CD4-positive, alpha-beta T cell (primary cell): ENCODE measurements around the gene PLCL1. TPM values are rescaled to one million over a fixed set of nuclear protein-coding genes. Genes with fewer than 3 reads are reported as not detected.

ENCODE experiments used
- ATAC-seq: fragments of 200-7000 bp; cut with Tn5 transposase; one replicate; pipeline ENCODE4 v1.10.0; 2022; ENCODE audit warnings: mild to moderate bottlenecking; ENCODE audit not compliant: poor library complexity
- CTCF ChIA-PET: fragments of 350-600 bp; sonication (Branson Sonifier 250); formaldehyde crosslinking; loops from one replicate; lab custom pipeline; 2021; ENCODE audit warnings: antibody characterized with exemption, inconsistent platforms; lab: Charles Lee
- POLR2A ChIA-PET: fragments of 350-600 bp; sonication (Branson Sonifier 250); formaldehyde crosslinking; loops from one replicate; lab custom pipeline; 2021; ENCODE audit warnings: antibody characterized with exemption, inconsistent platforms; lab: Charles Lee
- DNase-seq, 14 experiments: peaks; one replicate each; pipeline ENCODE4 v3.0.0-alpha.2; 2013 to 2020; ENCODE audit warnings: mixed read lengths in 2 of 14
- H3K27ac ChIP-seq, 2 donors: one replicate each; pipeline versions ENCODE4 v1.5.1 to v1.7.0; 2013; ENCODE audit warnings: low read length in 2 of 2, low read depth in 1 of 2, mild to moderate bottlenecking in 1 of 2
- H3K27me3 ChIP-seq, 2 experiments: 1 replicate in 1 of 2; 2 replicates in 1 of 2; pipeline versions ENCODE4 v1.6.1 to v1.7.0; 2013; ENCODE audit warnings: low read length in 2 of 2, control low read depth in 1 of 2, mild to moderate bottlenecking in 1 of 2, moderate library complexity in 1 of 2; ENCODE audit not compliant: insufficient read depth in 2 of 2, control insufficient read depth in 1 of 2
- H3K36me3 ChIP-seq: one replicate; pipeline ENCODE4 v1.6.1; 2013; ENCODE audit warnings: low read length, control low read depth; ENCODE audit not compliant: insufficient read depth
- H3K4me1 ChIP-seq: one replicate; pipeline ENCODE4 v1.6.1; 2013; ENCODE audit warnings: low read length, control low read depth; ENCODE audit not compliant: insufficient read depth
- H3K4me3 ChIP-seq: one replicate; pipeline ENCODE4 v1.5.1; 2013; ENCODE audit warnings: mild to moderate bottlenecking, low read length, moderate library complexity
- H3K9me3 ChIP-seq, 2 experiments: 1 replicate in 1 of 2; 2 replicates in 1 of 2; pipeline versions ENCODE4 v1.6.1 to v1.7.0; 2013; ENCODE audit warnings: low read length in 2 of 2, mild to moderate bottlenecking in 2 of 2, control low read depth in 1 of 2, moderate library complexity in 1 of 2; ENCODE audit not compliant: control insufficient read depth in 1 of 2, insufficient read depth in 1 of 2
- H3K27ac Mint-ChIP-seq: one replicate; pipeline ENCODE4 v1.8.0; 2020; ENCODE audit warnings: mixed read lengths
- H3K27me3 Mint-ChIP-seq: one replicate; pipeline ENCODE4 v1.8.0; 2021; ENCODE audit warnings: mixed read lengths
- H3K36me3 Mint-ChIP-seq: one replicate; pipeline ENCODE4 v1.8.0; 2021; ENCODE audit warnings: low read depth, mixed read lengths
- H3K4me1 Mint-ChIP-seq: one replicate; pipeline ENCODE4 v1.8.0; 2021; ENCODE audit warnings: low read depth, mixed read lengths
- H3K4me3 Mint-ChIP-seq: one replicate; pipeline ENCODE4 v1.8.0; 2020; ENCODE audit warnings: mild to moderate bottlenecking, mixed read lengths
- H3K9me3 Mint-ChIP-seq: one replicate; pipeline ENCODE4 v1.8.0; 2020; ENCODE audit warnings: mixed read lengths
- CTCF ChIP-seq: fragments of 200-600 bp; IDR thresholded peaks from one replicate; pipeline ENCODE4 v1.8.0; 2022; ENCODE audit warnings: antibody characterized with exemption, mild to moderate bottlenecking
- intact Hi-C, 2 experiments: fragments of 100-400 bp; cut with DNase I in 1 of 2; cut with micrococcal nuclease in 1 of 2; formaldehyde crosslinking; loops; one replicate each; pipeline versions ENCODE4 v1.15.1 to v1.9.0; 2023 to 2025; cut with DNase I, micrococcal nuclease
- total RNA-seq, 174 experiments: library from RNA in 2 of 174; stranded (reverse) in 2 of 174; gene quantifications; one replicate each; pipeline ENCODE4 v1.2.3 and lab custom pipeline; 2021 to 2026

The PLCL1 gene
- total RNA-seq, 2 experiments from 2014 or later = 27.0 to 28.3 TPM

- H3K4me3 ChIP-seq = no peak overlapping the region
- H3K36me3 ChIP-seq = no peaks in the 10 kb centered on the region
- DNase-seq (no peak), ATAC-seq (no peak)
- Mint-ChIP-seq H3K4me1 (peaks cover 88% of the 10 kb centered on the region), H3K27me3 (no peaks in the 10 kb centered on the region), H3K36me3 (peaks cover 11% of the 10 kb centered on the region), H3K4me3 (no peak overlapping the region), H3K9me3 (no peaks in the 10 kb centered on the region), H3K27ac (peak overlapping the region; percentile 87)
- no peaks in the 10 kb centered on the region for H3K27me3 ChIP-seq
- intact Hi-C loops = no loop called here
- H3K27ac ChIP-seq = no peak overlapping the region
- peaks cover 17% of the 10 kb centered on the region for H3K4me1 ChIP-seq
- ChIA-PET POLR2A (interaction anchor here (0.7 to 1.1 kb wide), 3 partner anchors 37 to 317 kb away, joined by 3 read pairs; no protein-coding TSS in a partner anchor), CTCF (interaction anchor here (1.2 kb wide), 1 partner anchor 79 kb away, joined by 3 read pairs; no protein-coding TSS in a partner anchor)
- H3K9me3 ChIP-seq = no peaks in the 10 kb centered on the region
- no peak for TF ChIP-seq CTCF
Observed at GRCh38 chr2:197810491-197810890, 6.1 kb downstream of the PLCL1 start.

GRCh38 chr2:197813093-197813787 lies 8.8 kb downstream of the PLCL1 start:
- Mint-ChIP-seq H3K4me1 (peaks cover 78% of the 10 kb centered on the region), H3K27ac (no peak overlapping the region)
- intact Hi-C loops = no loop called here

GRCh38 chr2:197814526-197814925 lies 10.1 kb downstream of the PLCL1 start:
- H3K27me3 ChIP-seq = no peaks in the 10 kb centered on the region
- no peak for TF ChIP-seq CTCF
- no peak overlapping the region for H3K4me3 ChIP-seq
- Mint-ChIP-seq H3K36me3 (peaks cover 29% of the 10 kb centered on the region), H3K4me1 (peaks cover 77% of the 10 kb centered on the region), H3K27ac (peak overlapping the region; percentile 22), H3K4me3 (peak overlapping the region; percentile 50), H3K27me3 (no peaks in the 10 kb centered on the region), H3K9me3 (no peaks in the 10 kb centered on the region)
- CTCF ChIA-PET = interaction anchor here (0.6 to 1.5 kb wide), 2 partner anchors 10 to 313 kb away, joined by 3 to 4 read pairs; no protein-coding TSS in a partner anchor
- POLR2A ChIA-PET = interaction anchor here (0.9 to 3.5 kb wide), 4 partner anchors 10 to 216 kb away, joined by 3 to 12 read pairs (median 6); partner anchors contain the start of gene PLCL1
- no peak for DNase-seq
- intact Hi-C loops = no loop called here
- no peaks in the 10 kb centered on the region for H3K9me3 ChIP-seq
- H3K36me3 ChIP-seq = peaks cover 5% of the 10 kb centered on the region
- no peak overlapping the region for H3K27ac ChIP-seq
- H3K4me1 ChIP-seq = no peaks in the 10 kb centered on the region
- no peak for ATAC-seq

More at GRCh38 chr2:197813093-197813787, 8.8 kb downstream of the PLCL1 start:
- no peak overlapping the region for H3K4me3 Mint-ChIP-seq
- POLR2A ChIA-PET = interaction anchor here (1.0 to 3.5 kb wide), 5 partner anchors 8 to 75 kb away, joined by 3 to 12 read pairs (median 3); partner anchors contain the start of gene PLCL1
- no peaks in the 10 kb centered on the region for H3K36me3 ChIP-seq
- DNase-seq (peak in 2 of 14 experiments; percentile 54 to 58), ATAC-seq (peak; percentile 24)
- CTCF ChIA-PET = interaction anchor here (0.7 to 1.9 kb wide), 8 partner anchors 11 to 314 kb away, joined by 3 to 14 read pairs (median 3); no protein-coding TSS in a partner anchor
- no peak overlapping the region for H3K27ac ChIP-seq
- no peaks in the 10 kb centered on the region for H3K27me3 Mint-ChIP-seq
- no peaks in the 10 kb centered on the region for H3K9me3 ChIP-seq
- peak; percentile 73 for TF ChIP-seq CTCF
- H3K36me3 Mint-ChIP-seq = peaks cover 18% of the 10 kb centered on the region
- peaks cover 7% of the 10 kb centered on the region for H3K4me1 ChIP-seq
- H3K27me3 ChIP-seq = no peaks in the 10 kb centered on the region
- H3K4me3 ChIP-seq = no peak overlapping the region
- H3K9me3 Mint-ChIP-seq = no peaks in the 10 kb centered on the region
